T47D (cell line): Measurements from ENCODE around the gene PRDX6.
A peak's percentile ranks its signal among the peaks of the same experiment; 100 is the strongest.

ENCODE experiments used
- DNase-seq, 2 experiments: peaks; one replicate each; pipeline versions ENCODE4 v3.0.0 to v3.0.0-alpha.2; 2011 to 2012; ENCODE audit warnings: low read depth in 1 of 2, low spot score in 1 of 2
- JUND ChIP-seq: IDR thresholded peaks from 2 replicates; pipeline ENCODE4 v1.6.1; 2012; ENCODE audit warnings: low read depth
- in situ Hi-C: cut with HindIII; loops from 2 replicates; pipeline ENCODE4 v1.10.0; 2016; ENCODE audit warnings: low sequenced_read_pairs, low pct_unique_long_range_greater_than_20kb

PRDX6 gene

GRCh38 chr1:173520799-173521198, 43.7 kb downstream of the PRDX6 start:
- no peak for DNase-seq
- in situ Hi-C loops = no loop called here
- TF ChIP-seq JUND = no peak

GRCh38 chr1:173523329-173523728, 46.2 kb downstream of the PRDX6 start:
- in situ Hi-C loops = no loop called here
- no peak for TF ChIP-seq JUND
- DNase-seq = no peak

- TF ChIP-seq JUND = no peak
- no peak for DNase-seq
- in situ Hi-C loops = no loop called here
Observed at GRCh38 chr1:173525926-173526325, 48.8 kb downstream of the PRDX6 start.

- peak in 1 of 2 experiments; percentile 42 for DNase-seq
- in situ Hi-C loops = no loop called here
- no peak for TF ChIP-seq JUND
Observed at GRCh38 chr1:173527151-173527826, 50.2 kb downstream of the PRDX6 start.

- in situ Hi-C loops = no loop called here
- no peak for TF ChIP-seq JUND
Observed at GRCh38 chr1:173529106-173529505, 52.0 kb downstream of the PRDX6 start.

GRCh38 chr1:173530795-173531693, 53.9 kb downstream of the PRDX6 start:
- DNase-seq = no peak
- in situ Hi-C loops = no loop called here
- TF ChIP-seq JUND = no peak

More at GRCh38 chr1:173529106-173529505, 52.0 kb downstream of the PRDX6 start:
- DNase-seq = no peak

GRCh38 chr1:173532237-173532636, 55.1 kb downstream of the PRDX6 start:
- DNase-seq = no peak
- TF ChIP-seq JUND = no peak
- in situ Hi-C loops = no loop called here

- in situ Hi-C loops = no loop called here
- DNase-seq = no peak
- no peak for TF ChIP-seq JUND
Observed at GRCh38 chr1:173536223-173536622, 59.1 kb downstream of the PRDX6 start.
